GM12801 (cell line): ENCODE results near the gene CDK16.

Experiments
- TF ChIP-seq, protein P1 (sequence below): IDR thresholded peaks from one replicate; pipeline ENCODE4 v1.5.1; 2011; ENCODE audit warnings: control low read depth; ENCODE audit not compliant: insufficient read length; ENCODE audit errors: extremely low read depth

The CDK16 gene

DNA sequence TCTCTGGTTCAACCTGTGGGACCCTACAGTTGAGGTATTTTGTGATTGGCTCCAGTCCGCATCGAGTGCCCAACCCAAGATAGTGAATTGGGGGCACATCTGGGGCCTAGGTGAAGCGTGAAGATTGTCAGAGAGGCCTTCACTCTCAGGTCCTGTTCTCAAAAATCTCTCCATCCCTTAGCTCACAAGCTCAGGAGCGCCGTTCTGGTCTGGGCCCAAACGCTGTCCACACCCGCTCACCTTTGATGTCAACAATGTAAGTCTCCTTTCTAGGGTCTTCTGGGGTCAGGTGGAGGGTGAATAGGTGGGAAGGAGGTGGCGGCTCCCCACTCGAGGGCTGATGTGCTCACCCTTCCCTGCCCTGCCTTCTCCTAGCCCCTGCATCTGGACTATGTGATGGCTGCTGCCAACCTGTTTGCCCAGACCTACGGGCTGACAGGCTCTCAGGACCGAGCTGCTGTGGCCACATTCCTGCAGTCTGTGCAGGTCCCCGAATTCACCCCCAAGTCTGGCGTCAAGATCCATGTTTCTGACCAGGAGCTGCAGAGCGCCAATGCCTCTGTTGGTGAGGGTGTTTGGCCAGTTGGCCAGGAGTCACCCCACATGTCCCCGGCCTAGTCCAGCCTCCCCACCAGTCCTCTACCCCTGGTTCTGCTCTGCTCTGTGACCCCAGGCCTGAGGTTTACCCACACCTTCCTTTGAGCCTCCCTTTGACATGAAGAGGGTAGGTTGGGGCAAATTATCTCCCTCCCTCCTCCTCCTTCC, 7.6 kb upstream of the CDK16 start:
- TF ChIP-seq, protein P1, sequence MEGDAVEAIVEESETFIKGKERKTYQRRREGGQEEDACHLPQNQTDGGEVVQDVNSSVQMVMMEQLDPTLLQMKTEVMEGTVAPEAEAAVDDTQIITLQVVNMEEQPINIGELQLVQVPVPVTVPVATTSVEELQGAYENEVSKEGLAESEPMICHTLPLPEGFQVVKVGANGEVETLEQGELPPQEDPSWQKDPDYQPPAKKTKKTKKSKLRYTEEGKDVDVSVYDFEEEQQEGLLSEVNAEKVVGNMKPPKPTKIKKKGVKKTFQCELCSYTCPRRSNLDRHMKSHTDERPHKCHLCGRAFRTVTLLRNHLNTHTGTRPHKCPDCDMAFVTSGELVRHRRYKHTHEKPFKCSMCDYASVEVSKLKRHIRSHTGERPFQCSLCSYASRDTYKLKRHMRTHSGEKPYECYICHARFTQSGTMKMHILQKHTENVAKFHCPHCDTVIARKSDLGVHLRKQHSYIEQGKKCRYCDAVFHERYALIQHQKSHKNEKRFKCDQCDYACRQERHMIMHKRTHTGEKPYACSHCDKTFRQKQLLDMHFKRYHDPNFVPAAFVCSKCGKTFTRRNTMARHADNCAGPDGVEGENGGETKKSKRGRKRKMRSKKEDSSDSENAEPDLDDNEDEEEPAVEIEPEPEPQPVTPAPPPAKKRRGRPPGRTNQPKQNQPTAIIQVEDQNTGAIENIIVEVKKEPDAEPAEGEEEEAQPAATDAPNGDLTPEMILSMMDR, result no peak

DNA sequence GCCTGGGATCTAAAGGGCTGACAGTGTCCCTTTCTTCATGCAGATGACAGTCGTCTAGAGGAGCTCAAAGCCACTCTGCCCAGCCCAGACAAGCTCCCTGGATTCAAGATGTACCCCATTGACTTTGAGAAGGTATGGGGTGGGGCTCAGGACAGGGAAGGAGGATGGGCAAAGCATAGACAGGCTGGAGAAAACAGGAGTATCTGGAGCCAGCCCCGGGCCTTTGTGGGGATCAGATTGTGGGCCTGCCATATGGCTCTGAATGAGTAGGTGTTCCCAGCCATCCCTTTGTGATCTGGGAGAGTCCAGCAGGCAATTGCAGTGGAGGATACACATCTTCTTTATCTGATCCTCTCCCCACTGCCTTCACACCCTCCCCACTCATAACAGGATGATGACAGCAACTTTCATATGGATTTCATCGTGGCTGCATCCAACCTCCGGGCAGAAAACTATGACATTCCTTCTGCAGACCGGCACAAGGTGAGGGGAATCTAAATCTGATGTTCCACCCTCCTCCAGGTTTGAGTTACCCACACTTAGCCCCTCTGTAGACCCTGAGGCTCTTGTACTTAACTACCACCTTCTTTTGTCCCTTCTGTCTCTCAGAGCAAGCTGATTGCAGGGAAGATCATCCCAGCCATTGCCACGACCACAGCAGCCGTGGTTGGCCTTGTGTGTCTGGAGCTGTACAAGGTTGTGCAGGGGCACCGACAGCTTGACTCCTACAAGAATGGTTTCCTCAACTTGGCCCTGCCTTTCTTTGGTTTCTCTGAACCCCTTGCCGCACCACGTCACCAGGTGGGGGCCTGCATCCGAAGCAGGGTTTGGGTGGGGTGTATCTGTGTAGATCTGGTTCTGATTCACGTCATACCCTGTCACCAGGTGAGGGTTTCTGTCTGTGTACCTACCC, 5.8 kb upstream of the CDK16 start:
- TF ChIP-seq, protein P1, result no peak

DNA sequence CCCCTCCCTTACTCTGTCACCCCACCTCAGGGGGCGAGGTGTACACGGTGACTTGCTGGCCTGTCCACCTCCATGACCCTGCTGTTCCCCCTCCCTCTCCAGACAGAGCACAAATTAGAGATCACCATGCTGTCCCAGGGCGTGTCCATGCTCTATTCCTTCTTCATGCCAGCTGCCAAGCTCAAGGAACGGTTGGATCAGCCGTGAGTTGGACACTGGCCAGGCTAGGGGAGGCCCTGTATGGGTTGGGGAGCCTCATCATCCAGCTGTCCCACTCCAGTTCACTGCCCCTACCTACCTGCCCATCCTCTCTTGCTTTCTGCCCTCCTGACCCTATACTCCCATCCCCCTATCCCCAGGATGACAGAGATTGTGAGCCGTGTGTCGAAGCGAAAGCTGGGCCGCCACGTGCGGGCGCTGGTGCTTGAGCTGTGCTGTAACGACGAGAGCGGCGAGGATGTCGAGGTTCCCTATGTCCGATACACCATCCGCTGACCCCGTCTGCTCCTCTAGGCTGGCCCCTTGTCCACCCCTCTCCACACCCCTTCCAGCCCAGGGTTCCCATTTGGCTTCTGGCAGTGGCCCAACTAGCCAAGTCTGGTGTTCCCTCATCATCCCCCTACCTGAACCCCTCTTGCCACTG, 3.9 kb upstream of the CDK16 start:
- TF ChIP-seq, protein P1, result no peak

DNA sequence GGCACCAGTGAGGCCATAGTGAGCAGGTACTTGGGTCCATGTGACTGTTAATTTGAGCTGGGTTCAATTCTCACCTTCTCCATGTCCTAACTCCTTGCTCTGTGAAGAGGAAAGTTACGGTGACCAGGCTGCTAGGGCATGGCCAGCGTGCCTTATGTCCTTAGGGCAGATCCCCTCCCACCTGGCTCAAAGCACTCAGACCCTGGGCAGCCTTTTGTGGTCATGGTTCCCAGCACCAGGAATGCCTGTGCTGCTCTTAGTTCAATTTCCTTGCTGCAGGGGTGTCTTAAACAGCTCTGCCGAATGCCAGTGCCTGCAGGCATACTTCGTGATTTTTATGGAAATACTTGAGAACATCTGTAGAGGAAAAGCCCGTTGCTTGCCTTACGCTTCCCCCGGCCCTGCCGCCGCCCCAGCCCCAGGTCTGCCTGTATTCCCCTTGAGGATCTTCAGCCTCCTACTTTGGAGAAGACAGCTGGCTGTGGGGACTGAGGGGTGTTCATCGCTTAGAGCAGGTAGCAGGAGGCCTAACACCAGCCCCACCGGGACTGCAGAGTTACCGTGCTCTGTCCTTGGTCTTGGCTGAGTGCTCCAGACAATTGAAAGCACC, 3.1 kb upstream of the CDK16 start:
- TF ChIP-seq, protein P1, result no peak

DNA sequence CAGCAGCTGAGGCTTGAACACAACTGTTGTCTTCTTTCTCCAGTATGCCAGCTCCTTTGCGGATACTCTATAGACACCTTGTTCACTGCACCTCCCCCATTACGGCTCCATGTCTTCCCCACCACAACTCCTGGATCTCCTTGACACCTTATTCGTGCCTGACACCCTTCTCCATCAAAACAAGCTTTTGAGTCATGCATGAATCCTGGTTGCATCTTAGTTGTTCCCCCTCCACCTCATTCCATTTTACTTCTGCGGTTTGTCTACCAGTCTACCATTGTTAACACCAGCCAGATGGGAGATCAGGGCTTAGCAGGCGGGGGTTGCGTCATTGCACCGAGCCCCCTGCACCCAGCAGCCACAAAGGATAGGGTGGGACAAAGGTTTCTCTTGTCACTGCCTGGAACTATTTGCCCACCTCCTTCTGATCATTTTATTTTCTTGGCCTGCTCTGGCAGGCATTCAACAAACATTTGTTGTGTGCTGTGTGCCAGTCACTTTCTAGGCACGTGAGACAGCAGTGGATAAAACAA, 2.0 kb upstream of the CDK16 start:
- TF ChIP-seq, protein P1, result no peak

DNA sequence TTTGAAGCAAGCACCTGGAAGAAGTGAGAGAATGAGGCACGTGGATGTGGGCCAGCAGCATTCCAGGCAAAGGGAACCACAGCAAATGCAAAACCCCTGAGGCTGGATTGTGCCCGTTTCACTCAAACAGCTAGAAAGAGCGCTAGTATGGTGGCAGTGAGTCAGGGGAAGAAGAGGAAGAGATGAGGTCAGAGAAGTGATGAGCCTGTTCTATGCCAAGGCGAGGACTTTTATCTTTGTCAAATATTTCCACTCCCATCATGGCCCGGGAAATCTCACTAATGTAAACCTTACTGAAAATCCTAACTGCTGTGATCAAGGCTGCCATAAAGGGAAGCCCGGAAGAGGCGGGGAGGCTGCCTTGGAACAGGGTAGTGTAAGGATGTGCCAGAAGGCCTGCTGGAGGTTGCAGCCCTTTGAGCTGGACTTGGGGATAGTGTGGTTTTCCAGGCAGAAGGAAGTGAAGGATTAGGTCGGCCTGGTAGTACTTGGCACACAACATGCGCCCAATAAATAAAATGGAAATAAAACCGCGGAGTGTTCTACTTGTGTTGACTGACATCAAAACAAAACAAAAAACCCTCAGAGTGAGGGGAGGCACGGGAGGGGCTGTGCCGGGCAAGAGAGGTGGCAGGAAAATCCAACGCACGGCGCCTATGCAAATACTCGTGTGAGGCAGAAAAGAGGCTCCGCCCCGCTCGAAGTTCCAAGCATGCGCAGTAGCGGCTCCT, 1.2 kb upstream of the CDK16 start:
- TF ChIP-seq, protein P1, result no peak
